GM11168 (cell line): ENCODE results near the gene LPAR6.
"Not testable (repeated sequence)": the region's sequence is repeated elsewhere in the genome, so short reads cannot be mapped to it uniquely, and the experiment has no call there.

Experiments
- in situ Hi-C: fragments of 300-500 bp; cut with MboI; formaldehyde crosslinking; loops from one replicate; pipeline ENCODE4 v1.12.0; 2022; ENCODE audit warnings: low sequenced_read_pairs; ENCODE audit not compliant: unreplicated experiment

LPAR6 gene

DNA sequence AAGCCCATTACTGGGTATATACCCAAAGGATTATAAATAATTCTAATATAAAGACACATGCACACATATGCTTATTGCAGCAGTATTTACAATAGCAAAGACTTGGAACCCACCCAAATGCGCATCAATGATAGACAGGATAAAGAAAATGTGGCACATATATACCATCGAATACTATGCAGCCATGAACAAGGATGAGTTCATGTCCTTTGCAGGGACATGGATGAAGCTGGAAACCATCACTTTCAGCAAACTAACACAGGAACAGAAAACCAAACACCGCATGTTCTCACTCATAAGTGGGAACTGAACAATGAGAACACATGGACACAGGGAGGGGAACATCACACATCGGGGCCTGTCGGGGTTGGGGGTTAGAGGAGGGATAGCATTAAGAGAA, 9.1 kb upstream of the LPAR6 start:
- in situ Hi-C loops: not testable (repeated sequence)

DNA sequence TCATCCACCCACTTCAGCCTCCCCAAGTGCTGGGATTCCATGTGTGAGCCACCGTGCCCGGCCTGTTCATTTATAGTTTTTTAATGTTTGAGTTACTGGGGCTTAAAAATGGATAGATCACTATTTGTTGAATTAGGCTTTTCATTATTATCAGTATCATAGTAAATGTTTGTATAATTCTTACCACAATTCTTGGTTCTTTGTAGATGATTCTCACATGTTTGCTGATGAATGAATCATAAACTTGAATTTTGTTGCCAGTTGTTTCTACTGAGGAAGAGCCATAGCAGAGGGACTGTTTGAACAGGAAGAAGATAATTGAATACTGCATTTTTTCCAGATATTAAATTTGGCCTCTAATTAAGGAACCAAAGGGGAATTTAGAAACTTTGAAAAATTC, 2.6 kb upstream of the LPAR6 start:
- in situ Hi-C loops: no loop called here

DNA sequence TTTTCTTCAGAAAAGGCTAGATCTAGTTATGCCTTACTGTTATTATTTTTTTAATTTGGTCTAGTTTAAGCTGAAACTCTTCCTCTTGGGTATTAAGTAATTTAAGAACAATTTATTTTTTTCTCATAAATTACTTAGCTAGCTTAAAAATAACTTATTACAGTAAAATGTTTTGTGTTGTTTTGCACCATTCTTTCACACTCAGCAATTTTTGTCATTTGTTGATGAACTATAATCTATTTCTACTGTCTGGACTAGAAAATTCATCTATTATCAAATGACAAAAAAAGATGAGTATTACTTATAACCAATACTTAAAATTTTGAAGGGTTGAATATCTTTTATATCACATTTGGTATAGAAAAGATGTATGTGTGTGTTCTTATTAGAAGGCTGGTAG, 1.6 kb upstream of the LPAR6 start:
- in situ Hi-C loops: loop anchor here (5.0 kb wide), 1 partner anchor 163 kb away; no protein-coding TSS in a partner anchor

DNA sequence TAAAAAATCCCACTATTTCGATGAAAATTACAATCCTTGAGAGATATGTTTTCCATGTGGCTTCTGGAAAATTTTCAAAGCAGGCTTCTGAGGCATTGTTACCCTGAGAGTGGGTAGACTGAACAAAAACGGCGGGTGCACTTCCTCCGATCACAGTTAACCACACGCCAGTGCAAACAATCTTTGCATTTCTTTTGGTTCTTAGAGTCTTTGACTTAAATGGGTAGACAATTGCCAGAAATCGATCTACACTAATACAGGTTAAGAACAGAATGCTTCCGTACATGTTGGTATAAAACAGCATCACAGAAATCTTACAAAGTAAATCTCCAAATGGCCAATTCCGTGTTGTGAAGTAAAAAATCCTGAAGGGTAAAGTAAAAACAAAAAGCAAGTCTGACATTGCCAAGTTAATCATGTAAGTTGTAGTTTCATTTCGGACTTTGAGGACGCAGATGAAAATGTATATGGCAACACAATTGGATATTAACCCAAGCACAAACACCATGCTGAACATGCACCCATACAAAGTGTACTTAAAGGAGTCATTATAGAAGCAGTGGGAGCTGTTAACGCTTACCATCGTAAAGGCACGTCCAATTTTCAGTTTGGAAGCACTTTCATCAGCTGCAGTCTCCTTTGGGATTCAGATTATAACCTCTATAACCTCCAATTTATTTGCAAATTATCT, 927 bp downstream of the LPAR6 start:
- in situ Hi-C loops: loop anchor here (5.0 kb wide), 1 partner anchor 165 kb away; no protein-coding TSS in a partner anchor

DNA sequence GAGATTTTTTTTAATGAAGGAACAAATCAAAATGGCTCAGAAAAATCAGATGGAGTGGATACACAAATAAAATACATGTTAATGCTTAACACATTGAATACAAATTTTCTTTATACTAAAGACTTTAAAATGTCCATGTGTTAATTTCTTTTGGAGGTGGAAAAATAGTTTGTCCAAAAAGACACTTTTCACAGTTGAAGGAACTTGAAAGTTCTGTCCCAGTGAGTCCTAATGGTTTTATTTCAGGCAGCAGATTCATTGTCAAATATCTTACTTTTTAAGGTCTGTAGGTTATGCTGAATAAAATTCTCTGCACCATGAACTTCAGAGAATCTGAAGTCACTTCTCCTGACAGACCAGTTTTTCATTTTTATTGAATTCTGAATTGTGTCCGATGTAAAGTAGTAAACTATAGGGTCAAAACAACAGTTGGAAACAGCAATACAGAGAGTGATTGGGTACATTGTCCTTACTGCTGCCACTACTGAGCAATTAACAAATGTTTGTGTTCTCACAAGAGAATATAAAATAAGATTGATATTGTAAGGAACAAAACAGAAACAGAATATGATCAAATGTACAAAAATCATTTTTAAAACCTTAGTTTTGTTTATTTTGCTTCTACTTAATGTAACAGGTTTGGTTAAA, 1.6 kb downstream of the LPAR6 start:
- in situ Hi-C loops: loop anchor here (5.0 kb wide), 1 partner anchor 166 kb away; no protein-coding TSS in a partner anchor

DNA sequence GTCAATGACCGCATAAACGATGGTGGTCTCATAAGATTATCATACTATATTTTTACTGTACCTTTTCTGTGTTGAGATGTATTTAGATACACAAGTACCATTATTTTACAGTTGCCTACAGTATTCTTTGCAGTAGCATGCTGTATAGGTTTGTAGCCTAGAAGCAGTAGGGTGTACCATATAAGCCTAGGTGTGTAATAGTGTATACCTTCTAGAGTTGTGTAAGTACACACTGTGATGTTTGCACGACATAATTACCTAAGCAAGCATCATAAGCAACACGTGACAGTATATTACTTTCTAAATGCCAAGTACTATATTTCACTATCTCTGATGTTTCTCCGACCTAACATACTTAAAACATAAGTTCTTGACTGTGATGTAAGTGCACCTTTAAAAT, 2.7 kb downstream of the LPAR6 start:
- in situ Hi-C loops: loop anchor here (5.0 kb wide), 1 partner anchor 167 kb away; no protein-coding TSS in a partner anchor

DNA sequence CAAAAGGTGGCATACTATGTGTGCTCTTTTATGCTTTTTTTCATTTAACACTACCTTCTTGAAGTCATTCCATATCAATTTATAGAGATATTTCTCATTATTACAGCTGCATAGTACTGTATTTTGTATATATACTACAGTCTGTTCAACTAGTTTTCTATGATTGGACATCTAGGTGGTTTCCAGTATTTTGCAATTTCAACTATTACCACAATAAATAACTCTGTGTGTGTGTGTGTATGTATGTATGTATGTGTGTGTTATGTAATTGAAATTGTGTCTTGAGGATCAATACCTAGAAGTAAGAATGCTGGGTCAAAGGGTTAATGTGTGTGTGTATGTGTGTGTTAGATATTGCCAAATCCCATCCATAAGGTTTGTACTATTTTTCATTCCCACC, 7.0 kb downstream of the LPAR6 start:
- in situ Hi-C loops: no loop called here

DNA sequence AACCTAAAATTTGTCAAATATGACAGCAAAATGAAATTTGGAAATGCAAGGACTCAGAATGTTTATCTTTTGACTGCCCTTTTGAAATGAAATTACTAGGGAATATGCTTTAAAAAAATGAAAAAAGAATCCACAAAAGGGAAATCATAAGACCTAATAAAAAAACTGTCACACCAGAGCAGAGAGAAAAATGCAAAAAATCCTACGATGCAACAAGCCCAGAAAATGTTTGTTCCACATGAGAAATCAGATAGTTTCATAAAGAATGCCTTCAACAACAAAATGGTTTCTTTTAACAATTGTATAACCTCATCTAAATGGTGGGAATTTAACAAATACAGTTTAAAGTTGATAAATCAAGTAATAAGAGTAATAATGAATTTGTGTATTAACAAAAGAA, 8.0 kb downstream of the LPAR6 start:
- in situ Hi-C loops: no loop called here

DNA sequence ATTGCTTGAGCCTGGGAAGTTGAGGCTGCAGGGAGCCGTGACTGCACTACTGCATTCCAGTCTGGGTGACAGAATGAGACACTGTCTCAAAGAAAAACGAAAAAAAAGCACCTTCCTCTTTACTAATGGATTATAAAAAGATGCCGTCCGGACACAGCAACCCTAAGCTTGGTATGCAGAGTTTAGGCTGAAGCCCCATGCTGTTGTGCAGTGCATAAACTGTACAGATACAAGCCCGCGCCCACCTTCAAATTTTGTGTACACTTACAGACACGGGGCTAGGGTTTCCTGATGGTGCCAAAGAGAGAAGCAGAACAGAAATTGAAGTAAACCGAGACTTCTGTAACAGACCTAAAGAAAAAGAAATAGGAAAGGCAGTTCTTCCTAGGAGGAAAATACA, 9.0 kb downstream of the LPAR6 start:
- in situ Hi-C loops: no loop called here

DNA sequence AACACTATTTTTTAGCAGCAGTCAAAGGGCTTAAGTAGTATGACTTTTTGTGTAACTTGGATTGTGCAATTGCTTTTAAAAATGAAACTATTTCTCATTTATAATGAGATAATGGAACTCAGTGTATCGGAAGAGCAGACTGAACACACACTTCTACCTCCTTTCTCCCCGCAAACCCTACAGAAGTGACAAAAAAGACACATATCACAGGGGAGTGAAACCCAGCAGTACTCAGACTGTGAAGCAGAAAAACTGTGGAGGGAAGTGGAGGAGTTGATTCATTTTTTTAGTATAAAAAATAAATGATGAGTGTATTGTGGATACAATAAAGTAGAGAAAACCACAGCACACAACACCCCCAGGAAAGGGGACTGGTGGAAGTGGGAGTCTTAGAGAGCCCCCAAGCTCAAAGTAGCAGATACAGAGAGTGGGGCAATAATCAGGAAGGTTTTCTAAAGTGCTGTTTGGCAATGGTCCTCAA, 9.7 kb downstream of the LPAR6 start:
- in situ Hi-C loops: no loop called here

DNA sequence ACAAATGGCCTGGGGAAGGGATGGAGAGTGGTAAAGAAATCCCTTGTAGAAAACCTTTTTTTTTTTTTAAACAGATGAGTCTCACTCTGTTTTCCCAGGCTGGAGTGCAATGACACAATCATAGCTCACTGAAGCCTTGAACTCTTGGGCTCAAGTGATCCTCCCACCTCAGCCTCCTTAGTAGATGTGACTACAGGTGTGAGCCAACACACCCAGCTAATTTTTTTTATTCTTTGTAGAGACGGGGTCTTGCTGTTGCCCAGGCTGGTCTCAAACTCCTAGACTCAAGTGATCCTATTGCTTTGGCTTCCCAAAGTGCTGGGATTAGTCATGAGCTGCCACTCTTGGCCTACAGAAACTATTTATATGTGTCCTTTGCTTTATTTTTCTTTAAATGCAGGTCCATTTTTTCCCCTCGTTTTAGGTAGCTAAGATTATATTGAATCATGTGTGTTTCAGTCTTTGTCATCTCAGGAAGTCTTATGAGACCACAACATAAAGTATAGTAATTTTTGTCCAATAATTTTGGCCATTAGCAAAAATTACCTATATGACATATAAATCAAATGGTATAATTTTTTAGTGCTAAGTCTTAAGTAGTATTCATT, 10.5 kb downstream of the LPAR6 start:
- in situ Hi-C loops: no loop called here

DNA sequence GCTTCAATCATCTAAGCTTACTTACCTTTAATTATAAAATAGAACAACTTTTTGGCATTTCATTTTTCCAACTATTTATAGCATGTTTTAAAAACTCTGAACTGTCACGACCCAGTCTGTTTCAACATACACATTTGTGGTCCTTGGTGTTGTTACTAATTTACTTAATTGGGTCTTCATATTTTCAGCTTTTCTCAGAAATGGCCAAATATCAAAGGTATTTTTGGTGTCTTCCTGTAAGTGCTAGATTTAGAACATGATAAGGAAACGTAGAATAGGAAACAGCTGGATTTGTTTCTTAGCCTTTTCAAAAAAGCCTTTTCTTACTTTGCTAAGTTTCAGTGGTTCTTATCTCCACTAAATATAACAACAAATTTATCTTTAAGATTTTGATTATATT, 11.4 kb downstream of the LPAR6 start:
- in situ Hi-C loops: no loop called here

DNA sequence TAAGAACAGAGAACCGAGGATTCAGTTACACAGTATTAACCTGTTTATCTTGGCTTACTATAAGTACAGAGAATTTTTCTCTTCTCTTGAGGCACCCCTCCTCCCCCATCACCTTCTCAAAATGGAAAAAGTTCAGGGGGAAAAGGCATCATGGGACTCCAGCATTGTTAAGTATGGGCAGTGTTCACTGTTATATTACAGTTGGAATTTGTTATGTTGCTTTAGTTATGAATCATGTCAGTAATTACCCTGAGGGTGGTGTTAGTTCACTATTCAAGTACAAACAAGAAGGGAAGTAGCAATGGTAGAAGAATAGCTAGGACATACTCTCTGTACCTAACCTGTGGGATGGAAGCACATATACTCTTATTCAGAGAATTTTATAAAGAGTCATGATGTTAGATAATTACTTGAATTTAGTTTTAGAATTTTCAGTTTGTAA, 12.0 kb downstream of the LPAR6 start:
- in situ Hi-C loops: no loop called here

DNA sequence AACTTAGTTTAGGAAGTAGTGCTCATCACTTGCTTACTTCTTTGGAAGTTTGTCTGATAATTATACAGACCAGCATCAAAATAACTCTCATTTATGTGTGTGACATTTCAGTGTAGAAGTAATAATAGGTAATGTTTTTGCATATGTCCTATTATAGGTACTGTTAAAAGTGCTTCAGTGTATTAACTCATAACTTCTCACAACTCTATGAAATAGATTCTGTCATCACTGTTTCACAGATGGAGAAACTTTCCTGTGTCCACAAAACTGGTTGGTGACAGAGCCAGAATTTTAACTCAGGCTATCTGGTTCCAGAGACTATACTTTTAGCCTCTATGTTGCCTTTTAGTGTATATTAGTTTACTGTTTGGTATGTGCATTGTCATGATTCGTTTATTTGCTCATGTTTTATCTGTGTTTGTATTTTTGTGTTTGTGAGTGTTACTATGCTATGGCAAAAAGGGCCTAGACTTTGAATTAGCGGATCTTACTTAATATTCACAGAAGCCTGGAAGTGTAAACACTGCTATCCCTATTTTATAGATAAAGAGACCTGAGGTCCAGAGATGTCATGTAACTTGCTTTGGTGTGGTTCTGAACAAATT, 12.7 kb downstream of the LPAR6 start:
- in situ Hi-C loops: no loop called here

DNA sequence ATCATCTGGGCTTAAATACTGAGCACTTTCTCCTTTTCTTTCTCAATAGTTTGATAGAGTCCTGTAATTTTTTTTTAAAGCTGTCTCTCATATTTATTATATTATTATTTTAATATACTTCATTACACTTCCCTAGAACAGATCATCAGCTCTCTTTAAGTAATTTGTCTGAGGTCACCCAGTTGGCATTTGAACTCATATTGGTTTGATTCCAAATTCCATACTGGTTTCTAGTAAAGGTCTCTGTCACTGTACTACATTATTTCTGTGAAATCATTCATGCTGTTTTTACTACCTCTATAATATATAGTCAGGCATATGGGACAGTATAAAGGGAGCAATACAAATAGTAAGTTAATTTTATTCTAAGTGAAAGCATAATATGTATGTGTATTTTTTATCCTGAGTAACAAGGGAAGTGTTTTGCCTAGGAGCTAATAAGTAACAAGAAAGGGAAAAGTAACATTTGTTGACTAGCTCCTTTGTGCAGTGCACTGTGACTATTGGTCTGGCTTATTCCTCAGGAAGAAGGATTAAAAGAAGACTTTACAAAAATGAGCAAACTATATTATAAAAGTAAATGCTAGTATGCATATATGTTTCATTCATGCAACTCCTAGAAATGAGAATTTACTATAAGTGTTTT, 14.3 kb downstream of the LPAR6 start:
- in situ Hi-C loops: no loop called here

DNA sequence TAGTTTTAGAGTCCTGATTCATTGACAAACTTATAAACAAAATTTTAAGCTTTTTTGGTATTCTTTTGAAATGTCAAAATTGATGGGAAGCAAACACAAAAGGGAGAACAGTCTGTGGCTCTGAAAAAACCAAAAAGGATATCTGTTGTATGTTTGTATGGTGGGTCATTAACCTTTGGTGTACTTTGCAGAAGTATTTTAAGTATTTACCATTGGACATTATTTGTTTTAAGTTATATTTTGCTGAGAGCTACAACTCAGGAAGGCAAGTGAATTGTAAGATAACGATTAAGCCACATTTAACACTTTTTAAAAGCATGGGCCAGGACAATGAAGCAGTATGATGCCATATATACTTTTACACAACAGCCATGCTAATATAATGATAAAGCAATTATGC, 15.2 kb downstream of the LPAR6 start:
- in situ Hi-C loops: no loop called here

DNA sequence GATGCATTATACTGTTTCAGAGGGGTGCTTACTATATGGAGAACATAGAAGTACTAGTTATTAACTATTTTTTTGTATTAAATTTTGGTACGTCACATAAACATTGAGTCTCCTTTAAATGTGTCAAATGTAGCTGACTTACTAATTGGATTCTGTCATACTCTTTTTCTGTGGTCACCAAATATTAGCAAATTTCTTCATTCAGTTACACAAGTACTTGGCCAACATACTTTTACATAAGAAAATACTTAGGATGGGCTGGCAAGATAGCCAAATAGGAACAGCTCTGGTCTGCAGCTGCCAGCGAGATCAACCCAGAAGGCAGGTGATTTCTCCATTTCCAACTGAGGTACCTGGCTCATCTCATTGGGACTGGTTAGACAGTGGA, 19.2 kb downstream of the LPAR6 start:
- in situ Hi-C loops: no loop called here

DNA sequence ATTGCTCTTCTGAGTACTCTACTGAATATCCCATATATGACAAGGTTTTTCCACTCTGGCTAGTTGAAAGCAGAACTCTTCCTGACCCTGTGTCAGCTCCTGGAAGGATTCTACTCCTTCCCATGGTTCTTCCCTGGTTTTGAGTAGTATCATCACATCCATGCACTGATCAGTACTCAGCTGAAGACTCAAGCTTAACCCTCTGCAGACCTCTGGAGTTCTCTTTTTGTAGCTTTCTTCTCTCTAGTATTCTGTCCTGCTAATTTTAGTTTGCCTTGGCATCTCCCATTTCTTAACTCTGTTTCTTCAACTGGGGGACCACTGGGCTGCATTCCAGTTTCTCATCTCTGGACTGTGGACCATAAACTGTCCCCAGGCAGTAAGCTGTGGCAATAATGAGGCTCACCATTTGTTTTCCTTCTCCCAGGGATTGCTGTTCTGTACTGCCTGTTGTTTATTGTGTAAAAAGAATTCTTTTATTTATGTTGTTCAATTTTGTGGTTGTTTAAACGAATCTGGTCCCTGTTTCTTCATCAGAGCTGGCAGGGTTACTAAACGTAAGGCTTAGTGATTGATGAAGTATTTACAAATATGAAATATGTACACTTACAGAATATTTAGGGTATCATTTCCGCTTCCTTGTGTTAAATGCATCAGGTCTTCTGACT, 19.7 kb downstream of the LPAR6 start:
- in situ Hi-C loops: no loop called here

DNA sequence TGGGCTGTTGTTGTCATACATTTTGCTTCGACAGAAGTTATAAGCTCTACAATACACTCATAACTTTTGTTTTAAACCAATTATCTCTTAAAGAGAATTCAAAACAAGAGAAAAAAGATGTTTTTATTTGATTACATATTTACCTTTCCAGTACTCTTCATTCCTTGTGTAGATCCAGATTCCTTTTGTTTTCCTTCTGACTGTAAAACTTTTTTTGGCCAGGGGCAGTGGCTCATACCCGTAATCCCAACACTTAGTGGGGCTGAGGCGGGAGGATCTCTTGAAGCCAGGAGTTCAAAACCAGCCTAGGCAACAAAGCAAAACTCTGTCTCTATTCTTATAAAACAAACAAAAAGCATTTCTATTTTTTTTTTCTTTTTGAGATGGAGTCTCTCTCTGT, 21.7 kb downstream of the LPAR6 start:
- in situ Hi-C loops: no loop called here

DNA sequence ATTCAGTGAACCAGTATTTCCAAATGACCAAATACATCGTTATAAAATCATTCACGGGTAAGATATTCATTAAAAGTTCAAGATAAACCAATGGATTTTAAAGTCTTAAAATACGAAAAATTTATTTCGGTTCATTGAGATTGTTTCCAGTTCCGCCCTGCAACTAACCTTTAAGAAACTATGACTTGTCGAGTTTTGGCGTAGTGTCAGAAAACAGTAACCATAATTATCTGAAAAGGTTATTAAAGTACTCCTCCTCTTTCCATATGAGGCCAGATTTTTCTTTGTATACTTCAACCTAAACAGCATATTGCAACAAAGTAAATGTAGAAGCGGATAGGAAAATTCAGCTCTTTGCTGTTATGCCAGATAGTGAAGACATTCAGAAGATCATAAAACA, 26.1 kb downstream of the LPAR6 start:
- in situ Hi-C loops: no loop called here
